HCT116 (cell line): ENCODE results near the gene ITGA7.

Experiments used
- ATF3 ChIP-seq: IDR thresholded peaks from 2 replicates; pipeline ENCODE4 v1.6.1; 2012
- CTCF ChIP-seq, 3 experiments: fragments of 200-600 bp in 1 of 3; sonication (generic) in 1 of 3; IDR thresholded peaks in 2 of 3; conservative IDR thresholded peaks in 1 of 3; 2 replicates each; pipeline ENCODE4 v1.5.1; 2012 to 2017; ENCODE audit warnings: low read depth in 2 of 3, low read length in 2 of 3, antibody characterized with exemption in 1 of 3, borderline replicate concordance in 1 of 3, control low read depth in 1 of 3, mild to moderate bottlenecking in 1 of 3, mixed read lengths in 1 of 3, mixed run types in 1 of 3, moderate library complexity in 1 of 3; ENCODE audit not compliant: insufficient read depth in 1 of 3
- ELF1 ChIP-seq: IDR thresholded peaks from 2 replicates; pipeline ENCODE4 v1.6.1; 2012; ENCODE audit warnings: low read depth, borderline replicate concordance
- JUND ChIP-seq: IDR thresholded peaks from 2 replicates; pipeline ENCODE4 v1.6.1; 2012
- MAX ChIP-seq: IDR thresholded peaks from 2 replicates; pipeline ENCODE4 v1.6.1; 2012
- POLR2A ChIP-seq: IDR thresholded peaks from 2 replicates; pipeline ENCODE4 v1.7.0; 2011; ENCODE audit warnings: borderline replicate concordance; ENCODE audit not compliant: insufficient read depth, insufficient read length; ENCODE audit errors: extremely low read depth
- POLR2AphosphoS5 ChIP-seq: IDR thresholded peaks from 2 replicates; pipeline ENCODE4 v1.6.1; 2011; ENCODE audit warnings: mild to moderate bottlenecking, low read depth, low read length, moderate library complexity
- SIN3A ChIP-seq: IDR thresholded peaks from 2 replicates; pipeline ENCODE4 v1.6.1; 2012; ENCODE audit warnings: low read depth
- SP1 ChIP-seq: IDR thresholded peaks from 2 replicates; pipeline ENCODE4 v1.6.1; 2012; ENCODE audit warnings: low read depth
- SRF ChIP-seq: IDR thresholded peaks from 2 replicates; pipeline ENCODE4 v1.6.1; 2012; ENCODE audit warnings: low read depth
- ZNF274 ChIP-seq: fragments of 200-500 bp; sonication (Bioruptor generic); IDR thresholded peaks from 2 replicates; pipeline ENCODE4 v1.6.1; 2014; ENCODE audit warnings: mild to moderate bottlenecking, low read depth, low read length, inconsistent platforms
- TF ChIP-seq, protein P1 (sequence below): IDR thresholded peaks from 2 replicates; pipeline ENCODE4 v1.6.1; 2011; ENCODE audit warnings: mild to moderate bottlenecking, low read length, moderate library complexity; ENCODE audit not compliant: insufficient replicate concordance; ENCODE audit errors: extremely low read depth
- TF ChIP-seq, protein P2 (sequence below): IDR thresholded peaks from 2 replicates; pipeline ENCODE4 v1.6.1; 2012; ENCODE audit warnings: low read depth

DNA sequence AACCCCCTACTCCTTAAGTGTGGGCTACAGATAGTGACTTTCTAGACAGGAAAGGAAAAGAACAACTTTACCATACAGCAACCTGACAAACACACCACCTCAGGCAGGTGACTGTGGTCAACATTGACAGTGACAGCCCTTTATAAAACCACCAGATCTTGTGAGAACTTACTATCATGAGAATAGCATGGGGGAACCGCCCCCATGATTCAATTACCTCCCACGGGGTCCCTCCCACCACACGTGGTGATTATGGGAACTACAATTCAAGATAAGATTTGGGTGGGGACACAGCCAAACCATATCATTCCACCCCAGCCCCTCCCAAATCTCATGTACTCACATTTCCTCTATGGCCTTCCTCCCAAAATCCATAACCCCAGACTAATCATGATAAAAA, 54.7 kb downstream of the ITGA7 start:
- TF ChIP-seq SP1 (no peak), CTCF (IDR thresholded peaks at IDR 0.05 in 2 of 3, conservative IDR thresholded peaks at IDR 0.05 in 1 of 3; ENCODE audit: borderline replicate concordance in 1 of 3, insufficient read depth in 1 of 3, low read depth in 2 of 3, low read length in 2 of 3) (no peak), ELF1 (no peak), SIN3A (no peak), MAX (no peak), ZNF274 (no peak), JUND (no peak), ATF3 (no peak), SRF (no peak), POLR2A (no peak), POLR2AphosphoS5 (no peak)
- TF ChIP-seq, protein P1, sequence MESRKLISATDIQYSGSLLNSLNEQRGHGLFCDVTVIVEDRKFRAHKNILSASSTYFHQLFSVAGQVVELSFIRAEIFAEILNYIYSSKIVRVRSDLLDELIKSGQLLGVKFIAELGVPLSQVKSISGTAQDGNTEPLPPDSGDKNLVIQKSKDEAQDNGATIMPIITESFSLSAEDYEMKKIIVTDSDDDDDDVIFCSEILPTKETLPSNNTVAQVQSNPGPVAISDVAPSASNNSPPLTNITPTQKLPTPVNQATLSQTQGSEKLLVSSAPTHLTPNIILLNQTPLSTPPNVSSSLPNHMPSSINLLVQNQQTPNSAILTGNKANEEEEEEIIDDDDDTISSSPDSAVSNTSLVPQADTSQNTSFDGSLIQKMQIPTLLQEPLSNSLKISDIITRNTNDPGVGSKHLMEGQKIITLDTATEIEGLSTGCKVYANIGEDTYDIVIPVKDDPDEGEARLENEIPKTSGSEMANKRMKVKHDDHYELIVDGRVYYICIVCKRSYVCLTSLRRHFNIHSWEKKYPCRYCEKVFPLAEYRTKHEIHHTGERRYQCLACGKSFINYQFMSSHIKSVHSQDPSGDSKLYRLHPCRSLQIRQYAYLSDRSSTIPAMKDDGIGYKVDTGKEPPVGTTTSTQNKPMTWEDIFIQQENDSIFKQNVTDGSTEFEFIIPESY = no peak
- TF ChIP-seq, protein P2, sequence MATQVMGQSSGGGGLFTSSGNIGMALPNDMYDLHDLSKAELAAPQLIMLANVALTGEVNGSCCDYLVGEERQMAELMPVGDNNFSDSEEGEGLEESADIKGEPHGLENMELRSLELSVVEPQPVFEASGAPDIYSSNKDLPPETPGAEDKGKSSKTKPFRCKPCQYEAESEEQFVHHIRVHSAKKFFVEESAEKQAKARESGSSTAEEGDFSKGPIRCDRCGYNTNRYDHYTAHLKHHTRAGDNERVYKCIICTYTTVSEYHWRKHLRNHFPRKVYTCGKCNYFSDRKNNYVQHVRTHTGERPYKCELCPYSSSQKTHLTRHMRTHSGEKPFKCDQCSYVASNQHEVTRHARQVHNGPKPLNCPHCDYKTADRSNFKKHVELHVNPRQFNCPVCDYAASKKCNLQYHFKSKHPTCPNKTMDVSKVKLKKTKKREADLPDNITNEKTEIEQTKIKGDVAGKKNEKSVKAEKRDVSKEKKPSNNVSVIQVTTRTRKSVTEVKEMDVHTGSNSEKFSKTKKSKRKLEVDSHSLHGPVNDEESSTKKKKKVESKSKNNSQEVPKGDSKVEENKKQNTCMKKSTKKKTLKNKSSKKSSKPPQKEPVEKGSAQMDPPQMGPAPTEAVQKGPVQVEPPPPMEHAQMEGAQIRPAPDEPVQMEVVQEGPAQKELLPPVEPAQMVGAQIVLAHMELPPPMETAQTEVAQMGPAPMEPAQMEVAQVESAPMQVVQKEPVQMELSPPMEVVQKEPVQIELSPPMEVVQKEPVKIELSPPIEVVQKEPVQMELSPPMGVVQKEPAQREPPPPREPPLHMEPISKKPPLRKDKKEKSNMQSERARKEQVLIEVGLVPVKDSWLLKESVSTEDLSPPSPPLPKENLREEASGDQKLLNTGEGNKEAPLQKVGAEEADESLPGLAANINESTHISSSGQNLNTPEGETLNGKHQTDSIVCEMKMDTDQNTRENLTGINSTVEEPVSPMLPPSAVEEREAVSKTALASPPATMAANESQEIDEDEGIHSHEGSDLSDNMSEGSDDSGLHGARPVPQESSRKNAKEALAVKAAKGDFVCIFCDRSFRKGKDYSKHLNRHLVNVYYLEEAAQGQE = no peak
